ENCODE data around the gene NKAIN1. TPM values are rescaled to one million over a fixed set of nuclear protein-coding genes. Genes with fewer than 3 reads are reported as not detected.

NKAIN1 gene
- total RNA-seq, 2 experiments from 2014 or later, result not detected

GRCh38 chr1:31234870-31235269, 4.8 kb downstream of the NKAIN1 start:
- CTCF ChIA-PET, result no interaction called here
- POLR2A ChIA-PET, result no interaction called here

- POLR2A ChIA-PET, result no interaction called here
- CTCF ChIA-PET, result no interaction called here
These were observed 5.5 kb downstream of the NKAIN1 start for GRCh38 chr1:31234123-31234708.

- POLR2A ChIA-PET, result interaction anchor here (0.6 kb wide), 1 partner anchor 412 kb away, joined by 3 read pairs; the partner anchor contains the start of gene PEF1
- CTCF ChIA-PET, result no interaction called here
These were observed 7.0 kb downstream of the NKAIN1 start for GRCh38 chr1:31232689-31233088.

GRCh38 chr1:31231802-31232201, 7.9 kb downstream of the NKAIN1 start:
- ChIA-PET CTCF (no interaction called here), POLR2A (no interaction called here)

GRCh38 chr1:31230378-31230777, 9.3 kb downstream of the NKAIN1 start:
- ChIA-PET POLR2A (no interaction called here), CTCF (no interaction called here)

- POLR2A ChIA-PET, result no interaction called here
- CTCF ChIA-PET, result interaction anchor here (0.8 kb wide), 1 partner anchor 8 kb away, joined by 3 read pairs; no protein-coding TSS in a partner anchor
These were observed 10.7 kb downstream of the NKAIN1 start for GRCh38 chr1:31228986-31229385.

GRCh38 chr1:31227891-31228568, 11.7 kb downstream of the NKAIN1 start:
- ChIA-PET POLR2A (no interaction called here), CTCF (no interaction called here)

- ChIA-PET POLR2A (no interaction called here), CTCF (no interaction called here)
These were observed 15.6 kb downstream of the NKAIN1 start for GRCh38 chr1:31224068-31224467.

- POLR2A ChIA-PET, result no interaction called here
- CTCF ChIA-PET, result no interaction called here
These were observed 17.5 kb downstream of the NKAIN1 start for GRCh38 chr1:31222176-31222575.

- CTCF ChIA-PET, result interaction anchor here (0.6 kb wide), 1 partner anchor 8 kb away, joined by 3 read pairs; no protein-coding TSS in a partner anchor
- POLR2A ChIA-PET, result no interaction called here
These were observed 18.6 kb downstream of the NKAIN1 start for GRCh38 chr1:31221072-31221471.

- ChIA-PET POLR2A (no interaction called here), CTCF (interaction anchor here (0.8 kb wide), 1 partner anchor 153 kb away, joined by 3 read pairs; no protein-coding TSS in a partner anchor)
These were observed 20.2 kb downstream of the NKAIN1 start for GRCh38 chr1:31219489-31219888.

- ChIA-PET CTCF (no interaction called here), POLR2A (no interaction called here)
These were observed 21.0 kb downstream of the NKAIN1 start for GRCh38 chr1:31218705-31219104.

GRCh38 chr1:31216016-31216415, 23.7 kb downstream of the NKAIN1 start:
- POLR2A ChIA-PET, result no interaction called here
- CTCF ChIA-PET, result no interaction called here

GRCh38 chr1:31215065-31215570, 24.6 kb downstream of the NKAIN1 start:
- ChIA-PET CTCF (no interaction called here), POLR2A (no interaction called here)

- POLR2A ChIA-PET, result no interaction called here
These were observed 25.2 kb downstream of the NKAIN1 start for GRCh38 chr1:31214316-31215064.

GRCh38 chr1:31208361-31208945, 31.2 kb downstream of the NKAIN1 start:
- ChIA-PET POLR2A (no interaction called here), CTCF (no interaction called here)

More at GRCh38 chr1:31214316-31215064, 25.2 kb downstream of the NKAIN1 start:
- CTCF ChIA-PET, result no interaction called here

GRCh38 chr1:31207569-31207968, 32.1 kb downstream of the NKAIN1 start:
- CTCF ChIA-PET, result interaction anchor here (0.8 kb wide), 1 partner anchor 23 kb away, joined by 3 read pairs; no protein-coding TSS in a partner anchor

GRCh38 chr1:31207046-31207445, 32.6 kb downstream of the NKAIN1 start:
- ChIA-PET CTCF (interaction anchor here (0.8 kb wide), 1 partner anchor 23 kb away, joined by 3 read pairs; no protein-coding TSS in a partner anchor), POLR2A (no interaction called here)

More at GRCh38 chr1:31207569-31207968, 32.1 kb downstream of the NKAIN1 start:
- POLR2A ChIA-PET, result no interaction called here

- ChIA-PET POLR2A (no interaction called here), CTCF (interaction anchor here (0.6 kb wide), 1 partner anchor 252 kb away, joined by 3 read pairs; no protein-coding TSS in a partner anchor)
These were observed 36.5 kb downstream of the NKAIN1 start for GRCh38 chr1:31203215-31203614.

GRCh38 chr1:31201931-31202360, 37.7 kb downstream of the NKAIN1 start:
- CTCF ChIA-PET, result interaction anchor here (0.6 kb wide), 1 partner anchor 17 kb away, joined by 3 read pairs; no protein-coding TSS in a partner anchor

More at GRCh38 chr1:31201931-31202360, 37.7 kb downstream of the NKAIN1 start:
- POLR2A ChIA-PET, result no interaction called here
